HCT116 (cell line): ENCODE measurements around the gene CCDC182. TPM values are rescaled to one million over a fixed set of nuclear protein-coding genes. Genes with fewer than 3 reads are reported as not detected.

Experiments
- ATAC-seq: fragments of 200-7000 bp; cut with Tn5 transposase; 2 replicates; pipeline ENCODE4 v1.9.1; 2020; ENCODE audit warnings: mild to moderate bottlenecking, moderate library complexity
- BruUV-seq: library from RNA; stranded (reverse); fragments of 400-500 nt; replicated peaks from 2 replicates; lab custom pipeline; 2021; lab: Mats Ljungman, UMichigan
- CTCF ChIA-PET: fragments of 300-600 bp; sonication (Branson Sonifier 250); formaldehyde crosslinking; loops from one replicate; lab custom pipeline; 2021; ENCODE audit warnings: antibody characterized with exemption; lab: Charles Lee
- POLR2A ChIA-PET: fragments of 300-600, 350-600 bp; sonication (Branson Sonifier 250); formaldehyde crosslinking; loops from one replicate; lab custom pipeline; 2021; ENCODE audit warnings: antibody characterized with exemption; lab: Charles Lee
- RAD21 ChIA-PET, 2 experiments: fragments of 300-600 bp; sonication (Branson Sonifier 250); formaldehyde crosslinking; loops; one replicate each; lab custom pipeline; 2023; ENCODE audit warnings: low total read pairs in 2 of 2; ENCODE audit not compliant: uncharacterized antibody in 2 of 2, unreplicated experiment in 2 of 2, low non-redundant PET in 1 of 2; lab: Charles Lee
- DNase-seq: peaks from one replicate; pipeline ENCODE4 v3.0.0-alpha.2; 2010; ENCODE audit warnings: low read depth, low spot score
- H2AFZ ChIP-seq: fragments of 200-600 bp; shearing (Covaris generic), sonication (generic); 2 replicates; pipeline ENCODE4 v1.6.1; 2017; ENCODE audit warnings: low read depth, mixed run types, mixed read lengths, antibody characterized with exemption, low read length; ENCODE audit not compliant: poor library complexity, severe bottlenecking
- H3K27ac ChIP-seq: 2 replicates; pipeline ENCODE4 v1.5.1; 2012; ENCODE audit warnings: low read depth, low read length
- H3K27me3 ChIP-seq: fragments of 200-600 bp; sonication (generic); 2 replicates; pipeline ENCODE4 v1.6.1; 2016; ENCODE audit warnings: mixed run types, low read length, mixed read lengths; ENCODE audit not compliant: insufficient read depth
- H3K36me3 ChIP-seq, 2 experiments: fragments of 200-500 bp in 1 of 2; fragments of 200-600 bp in 1 of 2; sonication (Bioruptor generic) in 1 of 2; sonication (generic) in 1 of 2; 2 replicates each; pipeline versions ENCODE4 v1.5.1 to v1.6.1; 2014 to 2016; ENCODE audit warnings: low read length in 2 of 2, inconsistent platforms in 1 of 2, mixed read lengths in 1 of 2, mixed run types in 1 of 2; ENCODE audit not compliant: insufficient read depth in 2 of 2, control insufficient read depth in 1 of 2
- H3K4me1 ChIP-seq, 2 experiments: fragments of 200-600 bp in 1 of 2; sonication (generic) in 1 of 2; 2 replicates each; pipeline versions ENCODE4 v1.5.1 to v1.6.1; 2012 to 2017; ENCODE audit warnings: low read length in 2 of 2, inconsistent platforms in 1 of 2, mild to moderate bottlenecking in 1 of 2, mixed read lengths in 1 of 2, mixed run types in 1 of 2, moderate library complexity in 1 of 2; ENCODE audit not compliant: insufficient read depth in 2 of 2, control insufficient read depth in 1 of 2
- H3K4me2 ChIP-seq: fragments of 200-600 bp; sonication (generic); 2 replicates; pipeline ENCODE4 v1.6.1; 2017; ENCODE audit warnings: mixed run types, low read length, mixed read lengths
- H3K4me3 ChIP-seq, 2 experiments: fragments of 200-600 bp in 1 of 2; sonication (generic) in 1 of 2; replicated peaks in 1 of 2; 2 replicates each; pipeline ENCODE4 v1.5.1; 2011 to 2016; ENCODE audit warnings: low read length in 2 of 2, control low read depth in 1 of 2, low read depth in 1 of 2, mild to moderate bottlenecking in 1 of 2, mixed read lengths in 1 of 2, mixed run types in 1 of 2
- H3K79me2 ChIP-seq: fragments of 200-600 bp; sonication (generic); 2 replicates; pipeline ENCODE4 v1.6.1; 2017; ENCODE audit warnings: mild to moderate bottlenecking, mixed run types, low read length, moderate library complexity, mixed read lengths; ENCODE audit not compliant: insufficient read depth
- H3K9ac ChIP-seq: fragments of 200-600 bp; sonication (generic); 2 replicates; pipeline ENCODE4 v1.6.1; 2016; ENCODE audit warnings: low read length, mixed read lengths
- H3K9me2 ChIP-seq: fragments of 200-600 bp; sonication (generic), shearing (Covaris generic); 2 replicates; pipeline ENCODE4 v1.6.1; 2017; ENCODE audit warnings: mixed run types, mild to moderate bottlenecking, moderate library complexity; ENCODE audit not compliant: insufficient read depth
- H3K9me3 ChIP-seq, 2 experiments: fragments of 200-500 bp in 1 of 2; fragments of 200-600 bp in 1 of 2; sonication (Bioruptor generic) in 1 of 2; sonication (generic) in 1 of 2; 2 replicates each; pipeline ENCODE4 v1.6.1; 2014 to 2017; ENCODE audit warnings: low read length in 2 of 2, mixed read lengths in 2 of 2, inconsistent platforms in 1 of 2, low read depth in 1 of 2, mild to moderate bottlenecking in 1 of 2, mixed run types in 1 of 2, moderate library complexity in 1 of 2; ENCODE audit not compliant: control insufficient read depth in 1 of 2, insufficient read depth in 1 of 2
- H4K20me1 ChIP-seq: fragments of 200-600 bp; sonication (generic), shearing (Covaris generic); 2 replicates; pipeline ENCODE4 v1.6.1; 2017; ENCODE audit warnings: mixed run types, mild to moderate bottlenecking, moderate library complexity; ENCODE audit not compliant: insufficient read depth
- ATF3 ChIP-seq: IDR thresholded peaks from 2 replicates; pipeline ENCODE4 v1.6.1; 2012
- CBX3 ChIP-seq: IDR thresholded peaks from 2 replicates; pipeline ENCODE4 v1.6.1; 2012; ENCODE audit warnings: low read depth
- ELF1 ChIP-seq: IDR thresholded peaks from 2 replicates; pipeline ENCODE4 v1.6.1; 2012; ENCODE audit warnings: low read depth, borderline replicate concordance
- EZH2 ChIP-seq: fragments of 200-600 bp; sonication (generic); IDR thresholded peaks from 2 replicates; pipeline ENCODE4 v1.6.1; 2017; ENCODE audit warnings: antibody characterized with exemption, mixed run types
- POLR2A ChIP-seq: IDR thresholded peaks from 2 replicates; pipeline ENCODE4 v1.7.0; 2011; ENCODE audit warnings: borderline replicate concordance; ENCODE audit not compliant: insufficient read depth, insufficient read length; ENCODE audit errors: extremely low read depth
- POLR2AphosphoS5 ChIP-seq: IDR thresholded peaks from 2 replicates; pipeline ENCODE4 v1.6.1; 2011; ENCODE audit warnings: mild to moderate bottlenecking, low read depth, low read length, moderate library complexity
- REST ChIP-seq: IDR thresholded peaks from 2 replicates; pipeline ENCODE4 v1.6.1; 2012; ENCODE audit warnings: low read depth
- SIN3A ChIP-seq: IDR thresholded peaks from 2 replicates; pipeline ENCODE4 v1.6.1; 2012; ENCODE audit warnings: low read depth
- YY1 ChIP-seq: IDR thresholded peaks from 2 replicates; pipeline ENCODE4 v1.6.1; 2011; ENCODE audit warnings: low read length, low read depth, moderate library complexity, mild to moderate bottlenecking; ENCODE audit not compliant: insufficient replicate concordance; ENCODE audit errors: extremely low read depth
- ZFX ChIP-seq: fragments of 450-650 bp; IDR thresholded peaks from 2 replicates; pipeline ENCODE4 v1.6.1; 2017
- intact Hi-C: fragments of 100-400 bp; cut with micrococcal nuclease; formaldehyde crosslinking; loops from 2 replicates; pipeline ENCODE4 v1.10.0; 2022
- total RNA-seq: library from RNA; stranded (reverse); gene quantifications from one replicate; pipeline ENCODE4 v1.2.1, GENCODE V29; 2021; ENCODE audit not compliant: unreplicated experiment

CCDC182 gene
- total RNA-seq, 1 experiment from 2014 or later: not detected

- DNase-seq: no peak
- Histone ChIP-seq H3K4me3 (no peak overlapping the region), H2AFZ (no peak overlapping the region), H3K9me3 (no peaks in the 10 kb centered on the region), H3K27me3 (peaks cover under 1% of the 10 kb centered on the region; the same call in 1 of the 2 replicates), H3K4me2 (no peak overlapping the region), H4K20me1 (no peaks in the 10 kb centered on the region), H3K9me2 (no peaks in the 10 kb centered on the region), H3K9ac (no peak overlapping the region), H3K4me1 (no peaks in the 10 kb centered on the region), H3K36me3 (no peaks in the 10 kb centered on the region), H3K79me2 (no peaks in the 10 kb centered on the region), H3K27ac (no peak overlapping the region)
- ChIA-PET POLR2A (no interaction called here), CTCF (interaction anchor here (1.0 kb wide), 1 partner anchor 9 kb away, joined by 4 read pairs; no protein-coding TSS in a partner anchor), RAD21 (interaction anchor here in 1 of 2 experiments (1.1 kb wide), 1 partner anchor 8 kb away, joined by 3 read pairs; no protein-coding TSS in a partner anchor)
- intact Hi-C loops: no loop called here
- TF ChIP-seq POLR2A (no peak), ATF3 (no peak), ZFX (no peak), SIN3A (no peak), YY1 (no peak), REST (no peak), POLR2AphosphoS5 (no peak), CBX3 (no peak), ELF1 (no peak), EZH2 (no peak)
- no TSS peak for BruUV-seq
- ATAC-seq: no peak
Measured at GRCh38 chr17:57756951-57757350, 11.9 kb upstream of the CCDC182 start.
